ENCODE results near the gene NAT16.

NAT16 gene

DNA sequence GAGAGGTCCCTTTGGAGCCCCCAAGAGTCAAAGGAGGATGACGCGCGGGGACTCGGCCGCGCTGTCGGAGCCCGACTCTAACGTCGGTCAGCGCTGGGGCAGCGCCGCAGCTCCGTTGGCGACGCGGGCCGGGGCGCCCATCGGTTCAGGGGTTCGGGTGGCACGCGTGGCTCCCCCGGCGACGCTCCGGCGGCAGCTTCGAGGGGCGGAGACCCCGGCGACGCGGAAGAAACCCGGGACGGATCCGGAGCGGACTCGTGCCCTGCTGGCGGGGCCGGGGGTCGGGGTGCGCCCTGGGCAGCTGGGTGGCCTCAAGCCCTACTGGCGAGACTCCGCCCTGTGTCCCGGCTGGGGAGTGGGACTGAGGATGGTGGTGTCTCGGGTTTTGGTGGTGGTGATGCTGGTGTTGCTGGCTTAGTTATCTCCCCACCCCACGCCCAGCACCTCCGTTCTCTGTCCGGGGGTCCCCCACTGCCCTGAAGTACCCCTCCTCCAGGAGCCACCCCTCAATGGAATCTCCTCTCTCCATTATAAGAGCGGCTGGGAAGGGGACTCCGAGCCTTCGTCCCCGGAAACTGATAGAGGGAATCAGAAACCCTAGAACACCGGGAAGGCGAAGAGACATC lies at the start of gene NAT16:
Gene NAT16 (minus strand): TSS at position 164 of the 626 bp plus-strand sequence. CDS start 5,486 bp downstream, outside the sequence.
- H3K79me2 ChIP-seq (ENCODE audit: insufficient read depth, low read length): no peaks in the 10 kb centered on the region
- no peak for ATAC-seq (ENCODE audit: insufficient read depth, low read depth)
- H3K4me1 ChIP-seq (ENCODE audit: insufficient read depth, low read length): no peaks in the 10 kb centered on the region
- H3K9me3 ChIP-seq (ENCODE audit: insufficient read depth, low read length, severe bottlenecking): no peaks in the 10 kb centered on the region
- H3K4me3 ChIP-seq (ENCODE audit: low read depth in 1 of 2, low read length in 2 of 2): no peak within 1 kb of the TSS
- H2AFZ ChIP-seq (ENCODE audit: low read depth, low read length): no peak within 1 kb of the TSS
- no peak within 1 kb of the TSS for H3K9ac ChIP-seq (ENCODE audit: low read depth, low read length)
- no peak for TF ChIP-seq EZH2 (IDR thresholded peaks at IDR 0.05; ENCODE audit: borderline replicate concordance, low read depth, low read length, severe bottlenecking)
- TF ChIP-seq, protein P1, sequence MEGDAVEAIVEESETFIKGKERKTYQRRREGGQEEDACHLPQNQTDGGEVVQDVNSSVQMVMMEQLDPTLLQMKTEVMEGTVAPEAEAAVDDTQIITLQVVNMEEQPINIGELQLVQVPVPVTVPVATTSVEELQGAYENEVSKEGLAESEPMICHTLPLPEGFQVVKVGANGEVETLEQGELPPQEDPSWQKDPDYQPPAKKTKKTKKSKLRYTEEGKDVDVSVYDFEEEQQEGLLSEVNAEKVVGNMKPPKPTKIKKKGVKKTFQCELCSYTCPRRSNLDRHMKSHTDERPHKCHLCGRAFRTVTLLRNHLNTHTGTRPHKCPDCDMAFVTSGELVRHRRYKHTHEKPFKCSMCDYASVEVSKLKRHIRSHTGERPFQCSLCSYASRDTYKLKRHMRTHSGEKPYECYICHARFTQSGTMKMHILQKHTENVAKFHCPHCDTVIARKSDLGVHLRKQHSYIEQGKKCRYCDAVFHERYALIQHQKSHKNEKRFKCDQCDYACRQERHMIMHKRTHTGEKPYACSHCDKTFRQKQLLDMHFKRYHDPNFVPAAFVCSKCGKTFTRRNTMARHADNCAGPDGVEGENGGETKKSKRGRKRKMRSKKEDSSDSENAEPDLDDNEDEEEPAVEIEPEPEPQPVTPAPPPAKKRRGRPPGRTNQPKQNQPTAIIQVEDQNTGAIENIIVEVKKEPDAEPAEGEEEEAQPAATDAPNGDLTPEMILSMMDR (IDR thresholded peaks at IDR 0.05; ENCODE audit: borderline replicate concordance, extremely low read depth, low read length, poor library complexity, severe bottlenecking): no peak
- no peaks in the 10 kb centered on the region for H3K36me3 ChIP-seq (ENCODE audit: insufficient read depth, low read length)
- H3K4me2 ChIP-seq (ENCODE audit: insufficient read depth, low read length): no peak within 1 kb of the TSS
- H3K27me3 ChIP-seq (ENCODE audit: insufficient read depth, low read length, poor library complexity): no peaks in the 10 kb centered on the region
- no peak within 1 kb of the TSS for H3K27ac ChIP-seq (ENCODE audit: low read length)
- no peak for DNase-seq
- H4K20me1 ChIP-seq (ENCODE audit: insufficient read depth, low read length): no peaks in the 10 kb centered on the region

DNA sequence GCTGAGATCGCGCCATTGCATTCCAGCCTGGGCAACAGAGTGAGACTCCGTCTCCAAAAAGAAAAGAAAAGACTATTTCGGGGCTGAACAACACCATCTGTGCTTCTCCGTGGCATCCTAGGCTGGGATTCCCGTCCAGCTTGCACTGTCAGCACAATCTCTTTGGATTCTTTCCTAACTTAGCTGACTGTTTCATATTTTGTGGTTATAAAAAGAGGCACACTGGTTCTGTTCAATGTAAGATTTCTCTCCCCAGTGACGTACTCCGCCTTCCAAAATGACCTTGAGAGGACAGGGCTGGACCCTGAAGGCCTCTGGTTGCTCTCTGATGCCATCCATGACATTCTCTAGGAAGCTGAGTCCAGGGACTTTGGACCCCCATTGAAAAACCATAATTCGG lies 46.6 kb upstream of the NAT16 start:
- Histone ChIP-seq H3K36me3 (ENCODE audit: insufficient read depth, low read length) (peaks cover 49% of the 10 kb centered on the region), H3K9ac (ENCODE audit: low read depth, low read length) (no peak overlapping the region), H2AFZ (ENCODE audit: low read depth, low read length) (no peak overlapping the region), H4K20me1 (ENCODE audit: insufficient read depth, low read length) (peaks cover 8% of the 10 kb centered on the region), H3K4me3 (ENCODE audit: low read depth in 1 of 2, low read length in 2 of 2) (no peak overlapping the region), H3K4me1 (ENCODE audit: insufficient read depth, low read length) (no peaks in the 10 kb centered on the region), H3K27ac (ENCODE audit: low read length) (no peak overlapping the region), H3K9me3 (ENCODE audit: insufficient read depth, low read length, severe bottlenecking) (no peaks in the 10 kb centered on the region), H3K79me2 (ENCODE audit: insufficient read depth, low read length) (peaks cover 4% of the 10 kb centered on the region), H3K4me2 (ENCODE audit: insufficient read depth, low read length) (no peak overlapping the region), H3K27me3 (ENCODE audit: insufficient read depth, low read length, poor library complexity) (no peaks in the 10 kb centered on the region)
- ATAC-seq (ENCODE audit: insufficient read depth, low read depth) (no peak), DNase-seq (no peak)
- no peak for TF ChIP-seq EZH2 (IDR thresholded peaks at IDR 0.05; ENCODE audit: borderline replicate concordance, low read depth, low read length, severe bottlenecking)
- TF ChIP-seq, protein P1 (IDR thresholded peaks at IDR 0.05; ENCODE audit: borderline replicate concordance, extremely low read depth, low read length, poor library complexity, severe bottlenecking): no peak

GRCh38 chr7:101225650-101226049 lies 45.6 kb upstream of the NAT16 start:
- H2AFZ ChIP-seq (ENCODE audit: low read depth, low read length): no peak overlapping the region
- H4K20me1 ChIP-seq (ENCODE audit: insufficient read depth, low read length): peaks cover 13% of the 10 kb centered on the region
- H3K79me2 ChIP-seq (ENCODE audit: insufficient read depth, low read length): peaks cover 14% of the 10 kb centered on the region
- no peak for DNase-seq
- no peak for TF ChIP-seq EZH2 (IDR thresholded peaks at IDR 0.05; ENCODE audit: borderline replicate concordance, low read depth, low read length, severe bottlenecking)
- TF ChIP-seq, protein P1 (IDR thresholded peaks at IDR 0.05; ENCODE audit: borderline replicate concordance, extremely low read depth, low read length, poor library complexity, severe bottlenecking): no peak
- no peak overlapping the region for H3K9ac ChIP-seq (ENCODE audit: low read depth, low read length)
- no peaks in the 10 kb centered on the region for H3K9me3 ChIP-seq (ENCODE audit: insufficient read depth, low read length, severe bottlenecking)
- H3K36me3 ChIP-seq (ENCODE audit: insufficient read depth, low read length): peaks cover 47% of the 10 kb centered on the region
- no peak overlapping the region for H3K4me2 ChIP-seq (ENCODE audit: insufficient read depth, low read length)
- no peak overlapping the region for H3K27ac ChIP-seq (ENCODE audit: low read length)
- no peaks in the 10 kb centered on the region for H3K4me1 ChIP-seq (ENCODE audit: insufficient read depth, low read length)
- H3K27me3 ChIP-seq (ENCODE audit: insufficient read depth, low read length, poor library complexity): no peaks in the 10 kb centered on the region
- no peak for ATAC-seq (ENCODE audit: insufficient read depth, low read depth)
- no peak overlapping the region for H3K4me3 ChIP-seq (ENCODE audit: low read depth in 1 of 2, low read length in 2 of 2)

Measured in DND-41 (cell line).